Measurements from ENCODE around the gene RASGRF2.

RASGRF2 gene

DNA sequence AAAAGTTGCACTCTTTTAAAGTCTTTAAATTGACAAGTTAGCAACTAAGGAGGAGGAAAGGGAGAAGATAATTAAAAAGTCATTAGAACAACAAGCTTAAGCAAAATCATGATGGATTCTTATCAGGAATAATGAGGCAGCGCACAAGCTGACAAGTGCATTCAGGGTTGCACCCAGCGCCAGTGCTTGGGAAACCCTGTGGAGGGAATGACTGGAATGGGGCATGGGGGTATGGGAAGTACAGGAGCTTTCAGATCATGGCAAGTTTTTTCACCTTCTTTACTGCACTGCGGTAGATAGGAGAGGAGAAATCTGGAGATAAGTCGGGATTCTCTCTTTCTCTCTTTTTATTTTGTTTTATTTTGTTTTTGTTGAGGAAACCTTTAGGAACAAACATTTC is 155.1 kb downstream of the RASGRF2 start:
- Histone ChIP-seq H3K27ac (replicated peaks) (no peak overlapping the region), H3K4me3 (replicated peaks; ENCODE audit: insufficient read depth, low read length) (no peak overlapping the region), H3K27me3 (ENCODE audit: insufficient read depth, poor library complexity, severe bottlenecking) (no peaks in the 10 kb centered on the region)
- DNase-seq (ENCODE audit: low read depth in 1 of 2, low spot score in 1 of 2): no peak
- TF ChIP-seq GABPA (IDR thresholded peaks at IDR 0.05; ENCODE audit: low read depth): no peak
- TF ChIP-seq SPI1 (IDR thresholded peaks at IDR 0.05; ENCODE audit: borderline replicate concordance, low read depth): no peak
- TF ChIP-seq, protein P1, sequence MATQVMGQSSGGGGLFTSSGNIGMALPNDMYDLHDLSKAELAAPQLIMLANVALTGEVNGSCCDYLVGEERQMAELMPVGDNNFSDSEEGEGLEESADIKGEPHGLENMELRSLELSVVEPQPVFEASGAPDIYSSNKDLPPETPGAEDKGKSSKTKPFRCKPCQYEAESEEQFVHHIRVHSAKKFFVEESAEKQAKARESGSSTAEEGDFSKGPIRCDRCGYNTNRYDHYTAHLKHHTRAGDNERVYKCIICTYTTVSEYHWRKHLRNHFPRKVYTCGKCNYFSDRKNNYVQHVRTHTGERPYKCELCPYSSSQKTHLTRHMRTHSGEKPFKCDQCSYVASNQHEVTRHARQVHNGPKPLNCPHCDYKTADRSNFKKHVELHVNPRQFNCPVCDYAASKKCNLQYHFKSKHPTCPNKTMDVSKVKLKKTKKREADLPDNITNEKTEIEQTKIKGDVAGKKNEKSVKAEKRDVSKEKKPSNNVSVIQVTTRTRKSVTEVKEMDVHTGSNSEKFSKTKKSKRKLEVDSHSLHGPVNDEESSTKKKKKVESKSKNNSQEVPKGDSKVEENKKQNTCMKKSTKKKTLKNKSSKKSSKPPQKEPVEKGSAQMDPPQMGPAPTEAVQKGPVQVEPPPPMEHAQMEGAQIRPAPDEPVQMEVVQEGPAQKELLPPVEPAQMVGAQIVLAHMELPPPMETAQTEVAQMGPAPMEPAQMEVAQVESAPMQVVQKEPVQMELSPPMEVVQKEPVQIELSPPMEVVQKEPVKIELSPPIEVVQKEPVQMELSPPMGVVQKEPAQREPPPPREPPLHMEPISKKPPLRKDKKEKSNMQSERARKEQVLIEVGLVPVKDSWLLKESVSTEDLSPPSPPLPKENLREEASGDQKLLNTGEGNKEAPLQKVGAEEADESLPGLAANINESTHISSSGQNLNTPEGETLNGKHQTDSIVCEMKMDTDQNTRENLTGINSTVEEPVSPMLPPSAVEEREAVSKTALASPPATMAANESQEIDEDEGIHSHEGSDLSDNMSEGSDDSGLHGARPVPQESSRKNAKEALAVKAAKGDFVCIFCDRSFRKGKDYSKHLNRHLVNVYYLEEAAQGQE (IDR thresholded peaks at IDR 0.05; ENCODE audit: insufficient replicate concordance, low read depth): no peak
- no peak for TF ChIP-seq POLR2AphosphoS5 (IDR thresholded peaks at IDR 0.05; ENCODE audit: low read depth)
- TF ChIP-seq, protein P2, sequence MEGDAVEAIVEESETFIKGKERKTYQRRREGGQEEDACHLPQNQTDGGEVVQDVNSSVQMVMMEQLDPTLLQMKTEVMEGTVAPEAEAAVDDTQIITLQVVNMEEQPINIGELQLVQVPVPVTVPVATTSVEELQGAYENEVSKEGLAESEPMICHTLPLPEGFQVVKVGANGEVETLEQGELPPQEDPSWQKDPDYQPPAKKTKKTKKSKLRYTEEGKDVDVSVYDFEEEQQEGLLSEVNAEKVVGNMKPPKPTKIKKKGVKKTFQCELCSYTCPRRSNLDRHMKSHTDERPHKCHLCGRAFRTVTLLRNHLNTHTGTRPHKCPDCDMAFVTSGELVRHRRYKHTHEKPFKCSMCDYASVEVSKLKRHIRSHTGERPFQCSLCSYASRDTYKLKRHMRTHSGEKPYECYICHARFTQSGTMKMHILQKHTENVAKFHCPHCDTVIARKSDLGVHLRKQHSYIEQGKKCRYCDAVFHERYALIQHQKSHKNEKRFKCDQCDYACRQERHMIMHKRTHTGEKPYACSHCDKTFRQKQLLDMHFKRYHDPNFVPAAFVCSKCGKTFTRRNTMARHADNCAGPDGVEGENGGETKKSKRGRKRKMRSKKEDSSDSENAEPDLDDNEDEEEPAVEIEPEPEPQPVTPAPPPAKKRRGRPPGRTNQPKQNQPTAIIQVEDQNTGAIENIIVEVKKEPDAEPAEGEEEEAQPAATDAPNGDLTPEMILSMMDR (IDR thresholded peaks at IDR 0.05; ENCODE audit: insufficient read depth, low read length): no peak

DNA sequence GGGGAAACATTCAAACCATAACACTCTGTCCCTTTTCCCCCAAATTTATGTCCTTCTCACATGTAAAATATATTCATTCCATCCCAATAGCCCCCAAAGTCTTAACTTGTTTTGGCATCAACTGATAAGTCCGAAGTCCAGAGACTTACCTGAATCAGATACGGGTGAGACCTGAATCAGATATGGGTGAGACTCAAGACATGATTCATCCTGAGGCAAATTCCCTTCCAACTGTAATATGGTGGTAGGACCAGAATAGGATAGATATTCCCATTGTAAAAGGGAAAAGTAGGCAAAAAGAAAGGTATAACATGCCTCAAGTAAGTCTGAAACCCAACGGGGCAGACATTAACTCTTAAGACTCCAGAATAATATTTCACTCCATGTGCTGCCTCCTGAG is 157.4 kb downstream of the RASGRF2 start:
- DNase-seq (ENCODE audit: low read depth in 1 of 2, low spot score in 1 of 2): no peak
- TF ChIP-seq SPI1 (IDR thresholded peaks at IDR 0.05; ENCODE audit: borderline replicate concordance, low read depth) (no peak), POLR2AphosphoS5 (IDR thresholded peaks at IDR 0.05; ENCODE audit: low read depth) (no peak), GABPA (IDR thresholded peaks at IDR 0.05; ENCODE audit: low read depth) (no peak)
- TF ChIP-seq, protein P1 (IDR thresholded peaks at IDR 0.05; ENCODE audit: insufficient replicate concordance, low read depth): no peak
- TF ChIP-seq, protein P2 (IDR thresholded peaks at IDR 0.05; ENCODE audit: insufficient read depth, low read length): no peak
- H3K4me3 ChIP-seq (replicated peaks; ENCODE audit: insufficient read depth, low read length): no peak overlapping the region

DNA sequence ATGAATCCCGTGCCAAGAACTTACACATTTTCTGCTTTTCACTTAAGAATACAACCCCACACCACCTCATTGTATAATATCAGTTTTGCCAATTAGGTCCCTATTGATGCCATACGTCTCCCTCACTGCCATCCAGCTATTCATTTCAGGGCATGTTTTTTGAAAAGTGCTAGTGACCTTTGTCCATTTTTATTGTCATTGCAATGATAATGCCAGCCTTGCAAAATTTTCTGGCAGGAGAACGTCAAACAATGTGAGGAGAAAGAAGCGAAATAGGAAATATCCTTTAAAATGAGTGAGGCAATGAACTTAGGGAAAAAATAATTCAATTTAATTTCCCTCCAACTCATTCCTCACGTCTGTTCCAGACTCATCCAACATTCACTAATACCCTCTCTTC is 161.1 kb downstream of the RASGRF2 start:
- no peak for TF ChIP-seq GABPA (IDR thresholded peaks at IDR 0.05; ENCODE audit: low read depth)
- TF ChIP-seq POLR2AphosphoS5 (IDR thresholded peaks at IDR 0.05; ENCODE audit: low read depth): no peak
- no peak for TF ChIP-seq SPI1 (IDR thresholded peaks at IDR 0.05; ENCODE audit: borderline replicate concordance, low read depth)
- TF ChIP-seq, protein P2 (IDR thresholded peaks at IDR 0.05; ENCODE audit: insufficient read depth, low read length): no peak
- TF ChIP-seq, protein P1 (IDR thresholded peaks at IDR 0.05; ENCODE audit: insufficient replicate concordance, low read depth): no peak
- DNase-seq (ENCODE audit: low read depth in 1 of 2, low spot score in 1 of 2): no peak
- H3K4me3 ChIP-seq (replicated peaks; ENCODE audit: insufficient read depth, low read length): no peak overlapping the region
- no peaks in the 10 kb centered on the region for H3K27me3 ChIP-seq (ENCODE audit: insufficient read depth, poor library complexity, severe bottlenecking)
- H3K27ac ChIP-seq (replicated peaks): no peak overlapping the region

More for the DNA sequence above, 157.4 kb downstream of the RASGRF2 start:
- Histone ChIP-seq H3K27ac (replicated peaks) (no peak overlapping the region), H3K27me3 (ENCODE audit: insufficient read depth, poor library complexity, severe bottlenecking) (no peaks in the 10 kb centered on the region)
